Measurements from ENCODE around the gene YTHDC2.

Gene YTHDC2

DNA sequence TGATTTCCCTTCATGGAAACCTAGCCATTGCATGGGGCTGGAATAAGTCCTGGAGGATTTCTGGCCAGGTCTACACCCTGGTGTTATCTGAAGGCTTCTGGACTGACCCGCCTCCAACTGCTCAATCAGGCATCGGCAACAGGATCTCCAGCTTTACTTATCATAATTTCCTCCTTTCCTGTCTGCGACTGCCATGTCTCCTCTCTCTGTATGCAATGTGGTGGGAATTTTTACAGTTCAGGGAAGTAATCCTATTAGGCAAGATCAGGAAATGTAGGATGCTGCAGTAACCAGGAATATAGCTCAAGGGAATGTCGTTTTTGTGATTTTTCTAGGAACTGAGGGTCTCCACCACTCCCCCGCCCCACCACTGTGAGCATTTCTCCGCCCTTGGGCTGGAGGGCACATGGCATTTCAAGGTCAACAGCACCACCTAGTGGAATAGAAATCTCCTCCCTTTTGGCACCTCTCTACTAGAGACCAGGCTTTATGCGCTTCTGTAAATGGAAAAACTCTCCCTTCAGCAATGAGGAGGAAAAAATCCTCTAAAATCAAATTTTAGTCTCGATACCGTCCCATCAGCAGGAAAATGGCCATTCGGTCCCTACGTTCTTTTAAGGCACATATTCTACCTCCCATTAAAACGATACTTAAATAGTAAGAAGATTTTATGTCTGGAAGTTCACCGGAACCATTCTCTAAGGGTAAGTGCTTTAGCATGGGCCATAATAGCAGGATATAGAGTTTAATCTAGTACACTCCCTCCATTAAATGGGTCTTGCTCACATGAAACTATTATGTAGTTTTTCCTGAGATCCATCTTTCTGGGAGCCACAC is 93.0 kb downstream of the YTHDC2 start:
- peak; percentile 31 for DNase-seq

DNA sequence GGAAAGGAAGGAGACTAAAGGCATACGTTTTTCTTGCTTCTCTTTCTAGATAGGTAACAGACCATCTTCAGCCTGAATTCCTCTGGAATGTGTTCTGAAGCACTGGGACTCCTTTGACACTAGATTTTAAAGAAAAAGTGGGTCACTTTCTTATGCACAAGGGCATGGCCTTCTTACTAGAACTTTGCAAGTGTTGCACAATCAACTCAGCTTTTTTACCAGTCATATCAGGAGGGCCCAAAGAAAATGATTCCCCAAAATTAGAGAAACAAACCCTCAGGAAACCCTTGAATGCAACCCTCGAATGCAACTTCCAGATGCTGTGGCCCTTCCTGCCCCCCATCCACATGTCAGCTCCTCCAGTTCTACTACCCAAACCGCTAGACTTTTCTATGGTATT is 93.9 kb downstream of the YTHDC2 start:
- DNase-seq = no peak

DNA sequence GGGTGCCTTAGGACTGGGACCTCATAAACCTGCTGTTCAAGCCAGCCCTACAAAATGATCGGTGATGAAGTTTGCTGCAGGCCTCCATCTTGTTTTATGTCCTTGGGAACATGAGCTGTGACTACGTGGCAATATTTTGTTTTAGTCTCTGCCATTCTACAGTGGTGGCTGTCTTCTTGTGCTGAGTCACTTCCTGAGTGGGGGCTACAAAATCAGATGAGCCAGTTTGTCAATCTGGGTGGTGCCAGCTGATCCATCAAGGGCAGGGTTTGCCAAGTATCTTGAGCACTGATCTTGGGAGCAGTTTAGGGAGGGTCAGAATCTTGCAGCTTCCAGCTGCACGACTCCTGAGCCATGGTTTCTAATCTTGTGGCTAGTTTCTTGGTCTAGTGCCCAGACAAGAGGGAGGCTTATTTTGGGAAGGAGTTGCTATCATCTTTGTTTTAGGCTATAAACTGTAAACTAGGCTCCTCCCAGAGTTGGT is 94.7 kb downstream of the YTHDC2 start:
- DNase-seq = no peak

DNA sequence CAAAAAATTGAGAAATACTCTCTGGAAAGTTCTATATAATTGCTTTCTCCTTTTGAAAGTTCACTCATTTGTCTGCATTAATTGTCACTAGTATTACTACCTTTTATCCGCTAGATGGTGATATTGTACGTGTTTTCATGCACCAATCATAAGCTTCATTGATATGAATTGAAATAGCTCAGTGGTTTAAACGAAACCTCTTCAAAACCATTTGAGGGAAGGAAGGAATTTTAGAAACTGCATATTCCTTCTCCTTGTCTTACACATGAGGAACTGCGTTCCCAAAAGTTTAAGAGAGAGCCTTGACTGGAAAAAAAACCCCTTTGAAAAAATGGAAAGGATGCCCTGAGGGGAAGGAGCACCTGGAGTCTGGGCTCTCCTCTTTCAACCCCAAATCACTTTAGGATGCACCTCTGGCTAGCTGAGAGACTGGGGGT is 98.6 kb downstream of the YTHDC2 start:
- DNase-seq = no peak

DNA sequence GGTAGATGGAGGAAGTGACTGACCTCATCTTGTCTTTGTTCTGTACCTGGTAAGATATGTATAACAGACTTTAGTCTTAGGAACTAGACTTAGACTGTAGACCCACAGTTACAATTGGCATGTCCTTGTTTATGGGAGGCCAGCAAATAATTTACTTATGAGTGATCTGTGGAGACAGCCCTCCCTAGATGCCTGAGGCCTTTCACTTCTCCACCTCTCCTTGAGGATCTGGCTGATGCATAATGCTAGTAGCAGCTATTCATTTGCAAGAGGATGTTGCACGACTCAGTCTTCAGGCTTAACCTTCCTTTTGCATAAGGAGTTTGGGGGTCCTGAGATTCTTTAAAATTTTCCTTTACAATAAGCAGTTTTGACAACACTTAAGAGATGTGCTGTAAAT is 100.7 kb downstream of the YTHDC2 start:
- DNase-seq = no peak

DNA sequence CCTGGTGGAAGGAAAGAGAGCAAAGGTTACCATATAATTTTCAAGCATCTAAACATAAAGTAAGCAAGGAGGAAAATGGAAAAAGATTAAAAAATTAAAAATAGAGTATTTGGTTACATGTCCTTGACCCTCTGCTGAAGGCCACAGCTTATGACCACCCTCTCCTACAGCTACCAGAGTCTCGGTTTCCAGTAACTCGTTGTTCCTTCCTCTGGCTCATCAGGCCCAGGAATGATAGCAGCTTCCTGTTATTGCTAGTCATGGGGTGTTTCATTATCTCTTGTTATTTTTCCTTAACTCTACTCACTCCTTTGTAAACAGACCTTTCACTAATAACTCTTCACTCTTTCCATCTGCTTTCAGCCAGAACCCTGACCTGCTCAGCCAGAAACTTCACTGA is 102.2 kb downstream of the YTHDC2 start:
- DNase-seq = no peak

DNA sequence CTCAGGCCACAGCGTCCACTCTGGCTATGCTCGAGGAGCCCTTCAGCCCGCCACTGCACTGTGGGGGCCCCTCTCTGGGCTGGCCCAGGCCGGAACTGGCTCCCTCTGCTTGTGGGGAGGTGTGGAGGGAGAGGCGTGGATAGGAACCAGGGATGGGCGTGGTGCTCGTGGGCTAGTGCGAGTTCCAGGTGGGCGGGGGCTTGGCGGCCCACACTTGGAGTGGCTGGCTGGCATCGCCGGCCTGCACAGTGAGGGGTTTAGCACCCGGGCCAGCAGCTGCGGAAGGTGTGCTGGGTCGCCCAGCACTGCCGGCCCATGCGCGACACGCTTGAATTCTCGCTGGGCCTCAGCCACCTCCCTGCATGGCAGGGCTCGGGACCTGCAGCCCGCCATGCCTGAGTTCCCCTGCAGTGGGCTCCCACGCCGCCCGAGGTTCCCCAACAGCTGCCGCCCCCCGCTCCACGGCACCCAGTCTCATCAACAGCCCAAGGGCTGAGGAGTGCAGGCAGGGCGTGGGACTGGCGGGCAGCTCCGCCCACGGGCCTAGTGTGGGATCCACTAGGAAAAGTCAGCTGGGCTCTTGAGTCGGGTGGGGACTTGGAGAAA is 103.8 kb downstream of the YTHDC2 start:
- no peak for DNase-seq

DNA sequence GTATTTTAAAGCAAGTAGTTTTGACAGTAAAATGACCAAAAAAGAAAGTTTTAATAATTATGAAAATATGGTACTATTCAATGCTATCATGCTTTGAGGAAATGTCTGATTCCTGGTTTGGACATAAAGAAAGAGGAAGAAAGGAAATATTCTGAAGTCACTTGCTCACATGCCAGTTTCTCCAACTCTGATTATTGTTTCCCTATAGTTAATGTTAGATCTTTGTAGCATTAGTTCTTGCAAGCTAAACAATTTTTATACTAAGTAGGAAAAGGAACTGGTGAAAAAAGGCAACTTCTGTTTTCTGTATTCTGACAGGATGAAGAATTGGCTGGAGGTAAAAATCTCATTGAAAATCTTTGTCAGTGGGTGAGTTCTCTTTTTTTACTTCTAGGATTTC is 119.5 kb downstream of the YTHDC2 start:
- DNase-seq = no peak

DNA sequence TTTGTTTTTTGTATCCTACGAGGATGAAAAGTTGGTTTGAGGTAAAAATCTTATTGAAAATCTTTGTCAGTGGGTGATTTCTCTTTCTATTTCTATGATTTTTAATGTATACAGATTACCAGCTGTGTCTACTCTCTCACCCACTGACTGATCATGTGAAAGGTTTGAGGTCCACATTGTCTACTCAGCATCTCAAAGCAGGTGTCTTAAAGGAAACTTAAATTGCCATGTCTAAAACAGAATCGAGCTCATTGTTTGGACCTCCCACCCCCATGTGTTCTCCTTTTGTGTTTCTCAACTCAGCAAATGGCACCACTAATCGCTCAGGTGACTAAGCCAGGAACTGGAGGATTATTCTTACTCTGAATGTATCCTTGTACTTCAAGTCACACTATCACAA is 121.5 kb downstream of the YTHDC2 start:
- DNase-seq = no peak

DNA sequence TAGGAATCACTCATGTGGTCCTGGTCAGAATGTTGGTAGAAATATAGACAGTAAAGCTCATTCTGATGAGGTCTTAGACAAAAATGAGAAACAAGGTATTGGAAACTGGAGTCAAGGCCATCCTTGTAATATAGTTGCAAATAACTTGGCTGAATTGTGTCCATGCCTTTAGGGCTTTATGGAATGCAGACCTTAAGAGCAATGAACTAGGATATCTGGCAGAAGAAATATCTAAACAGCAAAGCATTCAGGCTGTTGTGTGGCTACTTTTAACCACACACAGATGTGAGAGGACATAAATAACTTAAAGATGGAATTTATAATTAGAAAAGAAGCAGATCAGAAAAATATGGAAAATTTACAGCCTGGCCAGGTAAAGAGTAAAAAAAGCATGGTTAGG is 128.2 kb downstream of the YTHDC2 start:
- DNase-seq = no peak
